HG03565 (cell line): ENCODE results near the gene ACAD10.
"Not testable (repeated sequence)": the region's sequence is repeated elsewhere in the genome, so short reads cannot be mapped to it uniquely, and the experiment has no call there.

Source experiments
- ATAC-seq: cut with Tn5 transposase; IDR thresholded peaks from one replicate; pipeline ENCODE4 v1.9.1; 2021; ENCODE audit warnings: mild to moderate bottlenecking, moderate library complexity; ENCODE audit not compliant: unreplicated experiment

ACAD10 gene

GRCh38 chr12:111686574-111687105 lies 787 bp downstream of the ACAD10 start:
- ATAC-seq: no peak

- no peak for ATAC-seq
These were observed 1.4 kb downstream of the ACAD10 start for GRCh38 chr12:111687255-111687654.

- ATAC-seq: no peak
These were observed 2.1 kb downstream of the ACAD10 start for GRCh38 chr12:111687952-111688351.

- ATAC-seq: no peak
These were observed 5.4 kb downstream of the ACAD10 start for GRCh38 chr12:111691262-111691661.

GRCh38 chr12:111692575-111693210 lies 6.8 kb downstream of the ACAD10 start:
- no peak for ATAC-seq

- no peak for ATAC-seq
These were observed 8.0 kb downstream of the ACAD10 start for GRCh38 chr12:111693818-111694217.

- no peak for ATAC-seq
These were observed 14.1 kb downstream of the ACAD10 start for GRCh38 chr12:111699962-111700361.

GRCh38 chr12:111705672-111706071 lies 19.8 kb downstream of the ACAD10 start:
- ATAC-seq: no peak

GRCh38 chr12:111706145-111706544 lies 20.3 kb downstream of the ACAD10 start:
- no peak for ATAC-seq

GRCh38 chr12:111715279-111715678 lies 29.4 kb downstream of the ACAD10 start:
- ATAC-seq: no peak

- ATAC-seq: not testable (repeated sequence)
These were observed 33.5 kb downstream of the ACAD10 start for GRCh38 chr12:111719316-111719715.

GRCh38 chr12:111720457-111720856 lies 34.6 kb downstream of the ACAD10 start:
- ATAC-seq: no peak

GRCh38 chr12:111723646-111724360 lies 38.0 kb downstream of the ACAD10 start:
- ATAC-seq: not testable (repeated sequence)

- no peak for ATAC-seq
These were observed 42.9 kb downstream of the ACAD10 start for GRCh38 chr12:111728795-111729194.

- no peak for ATAC-seq
These were observed 44.6 kb downstream of the ACAD10 start for GRCh38 chr12:111730420-111730819.

- no peak for ATAC-seq
These were observed 46.9 kb downstream of the ACAD10 start for GRCh38 chr12:111732786-111733185.

GRCh38 chr12:111733340-111733915 lies 47.6 kb downstream of the ACAD10 start:
- ATAC-seq: no peak

- not testable (repeated sequence) for ATAC-seq
These were observed 53.7 kb downstream of the ACAD10 start for GRCh38 chr12:111739524-111739923.

GRCh38 chr12:111741235-111741812 lies 55.5 kb downstream of the ACAD10 start:
- ATAC-seq: no peak

GRCh38 chr12:111745211-111745610 lies 59.4 kb downstream of the ACAD10 start:
- no peak for ATAC-seq

- ATAC-seq: no peak
These were observed 61.5 kb downstream of the ACAD10 start for GRCh38 chr12:111747333-111747732.
